Activated CD4-positive, alpha-beta T cell treated with anti-CD3 and anti-CD28 coated beads, Interleukin-2, amount 10 ng/mL, durations not matched to agents 7 days and 5 days (primary cell): Measurements from ENCODE around the gene ZNF675. TPM values are rescaled to one million over a fixed set of nuclear protein-coding genes. Genes with fewer than 3 reads are reported as not detected.
A peak's percentile ranks its signal among the peaks of the same experiment; 100 is the strongest.
"Not testable (repeated sequence)": the region's sequence is repeated elsewhere in the genome, so short reads cannot be mapped to it uniquely, and the experiment has no call there.

Source experiments
- CTCF ChIA-PET: fragments of 350-600 bp; sonication (Branson Sonifier 250); formaldehyde crosslinking; loops from one replicate; lab custom pipeline; 2021; ENCODE audit warnings: antibody characterized with exemption; lab: Charles Lee
- POLR2A ChIA-PET: fragments of 350-600 bp; sonication (Branson Sonifier 250); formaldehyde crosslinking; loops from one replicate; lab custom pipeline; 2021; ENCODE audit warnings: antibody characterized with exemption; lab: Charles Lee
- DNase-seq: peaks from one replicate; pipeline ENCODE4 v3.0.0-alpha.2; 2020
- H3K27ac Mint-ChIP-seq: one replicate; pipeline ENCODE4 v1.8.0; 2021; ENCODE audit warnings: mild to moderate bottlenecking, moderate library complexity, mixed read lengths
- H3K27me3 Mint-ChIP-seq: one replicate; pipeline ENCODE4 v1.8.0; 2021; ENCODE audit warnings: mixed read lengths
- H3K36me3 Mint-ChIP-seq: one replicate; pipeline ENCODE4 v1.8.0; 2021; ENCODE audit warnings: low read depth, mixed read lengths
- H3K4me1 Mint-ChIP-seq: one replicate; pipeline ENCODE4 v1.8.0; 2021; ENCODE audit warnings: mixed read lengths
- H3K4me3 Mint-ChIP-seq: one replicate; pipeline ENCODE4 v1.8.0; 2021; ENCODE audit warnings: mild to moderate bottlenecking, moderate library complexity, mixed read lengths
- H3K9me3 Mint-ChIP-seq: one replicate; pipeline ENCODE4 v1.8.0; 2021; ENCODE audit warnings: mixed read lengths
- total RNA-seq, 2 experiments: library from RNA; stranded (reverse); gene quantifications; one replicate each; pipeline ENCODE4 v1.2.3, GENCODE V29; 2021

ZNF675 gene
- total RNA-seq, result 10 to 100 TPM; 20.9 to 25.5 TPM

DNA sequence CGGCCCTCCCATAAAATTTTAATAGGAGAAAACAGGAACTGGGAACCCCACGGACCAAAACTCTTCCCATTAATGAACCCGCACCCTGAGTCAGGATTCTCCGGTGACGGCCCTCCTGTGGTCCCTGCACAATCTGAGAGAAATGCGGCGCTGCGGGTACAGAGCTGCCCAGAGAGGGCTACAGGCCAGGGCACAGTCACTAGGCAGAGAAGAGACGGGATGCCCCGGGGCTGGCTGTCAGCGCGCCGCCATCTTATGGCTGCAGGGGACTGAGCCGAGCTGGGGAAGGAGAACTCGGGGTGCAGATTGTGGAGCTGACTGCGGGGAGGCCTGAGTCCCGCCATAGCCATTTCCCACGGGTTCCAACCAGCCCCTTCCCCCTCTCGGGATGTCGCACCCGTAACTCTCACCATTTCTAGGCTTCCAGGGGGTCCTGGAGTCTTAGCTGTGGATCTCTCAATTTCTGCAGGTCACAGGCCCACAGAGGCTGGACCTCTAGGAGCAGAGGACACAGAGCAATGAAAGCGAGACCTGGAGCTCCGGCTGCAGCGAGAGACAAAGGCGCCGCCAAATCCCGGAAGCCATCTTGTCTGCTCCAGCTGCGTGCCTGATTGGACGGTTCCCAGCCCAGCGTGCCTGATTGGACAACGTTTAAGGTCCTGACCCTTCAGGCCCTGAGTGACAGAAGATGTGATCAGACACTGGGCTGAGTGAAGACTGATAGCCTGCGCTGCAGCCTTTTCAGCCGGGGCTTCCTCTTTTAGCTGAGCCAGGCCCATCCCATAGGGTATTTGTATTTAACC lies at the start of gene ZNF675:
Gene ZNF675, minus strand, starts transcription at position 592 of the 803 bp plus-strand sequence. Its CDS starts 179 bp downstream, at position 413.
- peak within 1 kb of the TSS; percentile 99 for H3K4me3 Mint-ChIP-seq
- H3K9me3 Mint-ChIP-seq, result peaks cover 32% of the 10 kb centered on the region
- no peaks in the 10 kb centered on the region for H3K27me3 Mint-ChIP-seq
- H3K4me1 Mint-ChIP-seq, result peaks cover 25% of the 10 kb centered on the region
- ChIA-PET CTCF (interaction anchor here (0.6 kb wide), 1 partner anchor 422 kb away, joined by 3 read pairs; no protein-coding TSS in a partner anchor), POLR2A (interaction anchor here (1.4 to 1.7 kb wide), 2 partner anchors 12 to 228 kb away, joined by 3 to 6 read pairs; partner anchors contain the start of gene ZNF726)
- peak within 1 kb of the TSS; percentile 99 for H3K27ac Mint-ChIP-seq
- peak; percentile 94 for DNase-seq
- peaks cover 43% of the 10 kb centered on the region for H3K36me3 Mint-ChIP-seq

DNA sequence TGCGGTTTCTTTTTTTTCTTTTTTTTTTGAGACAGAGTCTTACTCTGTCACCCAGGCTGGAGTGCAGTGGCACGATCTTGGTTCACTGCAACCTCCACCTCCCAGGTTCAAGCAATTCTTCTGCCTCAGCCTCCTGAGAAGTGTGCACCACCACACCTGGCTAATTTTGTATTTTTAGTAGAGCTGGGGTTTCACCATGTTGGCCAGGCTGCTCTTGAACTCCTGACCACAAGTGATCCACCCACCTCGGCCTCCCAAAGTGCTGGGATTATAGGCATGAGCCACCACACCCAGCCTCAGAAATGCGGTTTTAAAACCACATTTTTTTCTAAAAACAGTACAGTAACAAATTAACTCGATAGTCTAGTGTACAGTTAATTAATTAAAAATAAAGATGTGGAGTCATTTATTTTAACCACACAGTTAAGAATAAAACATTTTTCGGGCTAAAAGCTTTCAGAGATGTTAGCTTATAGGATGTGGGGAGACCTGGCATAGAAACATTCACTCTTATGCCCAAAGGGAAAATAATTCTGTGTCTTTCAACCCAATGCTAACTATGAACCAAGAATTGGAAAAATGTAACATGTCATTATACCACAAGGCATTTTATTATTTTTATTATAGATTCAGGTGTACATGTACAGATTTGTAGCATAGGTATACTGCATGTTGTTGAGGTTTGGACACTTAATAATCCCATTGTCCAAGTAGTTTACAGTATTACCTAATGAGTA lies 43.9 kb upstream of the ZNF675 start:
- H3K27me3 Mint-ChIP-seq, POLR2A ChIA-PET: not testable (repeated sequence)

DNA sequence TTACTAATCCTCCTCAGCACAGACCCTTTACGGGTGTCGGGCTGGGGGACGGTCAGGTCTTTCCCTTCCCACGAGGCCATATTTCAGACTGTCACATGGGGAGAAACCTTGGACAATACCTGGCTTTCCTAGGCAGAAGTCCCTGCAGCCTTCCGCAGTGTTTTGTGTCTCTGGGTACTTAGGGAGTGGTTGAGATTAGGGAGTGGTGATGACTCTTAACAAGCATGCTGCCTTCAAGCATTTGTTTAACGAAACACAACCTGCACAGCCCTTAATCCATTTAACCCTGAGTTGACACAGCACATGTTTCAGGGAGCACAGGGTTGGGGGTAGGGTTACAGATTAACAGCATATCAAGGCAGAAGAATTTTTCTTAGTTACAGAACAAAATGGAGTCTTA lies 37.1 kb upstream of the ZNF675 start:
- DNase-seq, POLR2A ChIA-PET, H3K4me3 Mint-ChIP-seq, CTCF ChIA-PET, H3K4me1 Mint-ChIP-seq, H3K27me3 Mint-ChIP-seq, H3K27ac Mint-ChIP-seq, H3K36me3 Mint-ChIP-seq: not testable (repeated sequence)
- H3K9me3 Mint-ChIP-seq, result peaks cover 10% of the 10 kb centered on the region

More for the DNA sequence above, 43.9 kb upstream of the ZNF675 start:
- H3K27ac Mint-ChIP-seq, H3K4me3 Mint-ChIP-seq, H3K36me3 Mint-ChIP-seq, DNase-seq, CTCF ChIA-PET, H3K4me1 Mint-ChIP-seq: not testable (repeated sequence)
- H3K9me3 Mint-ChIP-seq, result peaks cover 22% of the 10 kb centered on the region

DNA sequence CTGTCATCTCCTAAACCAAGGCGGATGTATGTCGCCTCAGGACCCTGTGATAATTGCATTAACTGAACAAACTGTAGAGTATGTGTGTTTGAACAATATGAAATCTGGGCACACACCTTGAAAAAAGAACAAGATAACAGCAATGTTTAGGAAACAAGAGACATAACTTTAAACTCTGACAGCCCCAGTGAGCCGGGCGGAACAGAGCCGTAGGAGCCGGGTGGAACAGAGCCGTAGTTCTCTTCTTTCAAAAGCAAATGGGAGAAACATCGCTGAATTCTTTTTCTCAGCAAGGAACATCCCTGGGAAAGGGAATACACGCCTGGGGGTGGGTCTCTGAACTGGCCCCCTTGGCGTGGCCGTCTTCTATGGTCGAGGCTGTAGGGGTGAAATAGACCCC lies 31.8 kb upstream of the ZNF675 start:
- H3K27ac Mint-ChIP-seq, result no peak overlapping the region
- peaks cover 3% of the 10 kb centered on the region for H3K27me3 Mint-ChIP-seq
- POLR2A ChIA-PET, result no interaction called here
- peaks cover 2% of the 10 kb centered on the region for H3K4me1 Mint-ChIP-seq
- H3K9me3 Mint-ChIP-seq, result peaks cover 9% of the 10 kb centered on the region
- CTCF ChIA-PET, result no interaction called here
- H3K36me3 Mint-ChIP-seq, result no peaks in the 10 kb centered on the region
- H3K4me3 Mint-ChIP-seq, result no peak overlapping the region
- no peak for DNase-seq

DNA sequence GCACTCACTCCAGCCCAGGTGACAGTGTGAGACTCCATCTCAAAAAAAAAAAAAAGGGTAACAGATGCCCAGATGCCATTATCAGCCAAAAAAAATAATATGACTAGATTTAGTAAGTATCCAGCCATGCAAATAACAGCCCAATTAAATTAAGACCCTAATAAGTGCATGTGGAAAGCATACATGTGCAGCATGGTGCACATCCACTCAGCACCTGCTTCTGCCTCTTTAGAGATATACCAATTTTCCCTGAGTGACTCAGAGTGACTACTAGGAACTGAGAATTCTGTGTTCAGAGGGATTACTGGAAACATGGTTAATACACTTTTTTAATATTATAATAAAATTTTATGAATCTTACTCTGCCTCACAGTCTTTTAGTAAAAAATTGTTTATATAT lies 29.8 kb upstream of the ZNF675 start:
- Mint-ChIP-seq H3K27ac (no peak overlapping the region), H3K9me3 (peaks cover 9% of the 10 kb centered on the region), H3K4me1 (peaks cover 2% of the 10 kb centered on the region), H3K27me3 (peaks cover 3% of the 10 kb centered on the region), H3K4me3 (no peak overlapping the region), H3K36me3 (no peaks in the 10 kb centered on the region)
- DNase-seq, result no peak
- POLR2A ChIA-PET, result no interaction called here
- CTCF ChIA-PET, result no interaction called here

DNA sequence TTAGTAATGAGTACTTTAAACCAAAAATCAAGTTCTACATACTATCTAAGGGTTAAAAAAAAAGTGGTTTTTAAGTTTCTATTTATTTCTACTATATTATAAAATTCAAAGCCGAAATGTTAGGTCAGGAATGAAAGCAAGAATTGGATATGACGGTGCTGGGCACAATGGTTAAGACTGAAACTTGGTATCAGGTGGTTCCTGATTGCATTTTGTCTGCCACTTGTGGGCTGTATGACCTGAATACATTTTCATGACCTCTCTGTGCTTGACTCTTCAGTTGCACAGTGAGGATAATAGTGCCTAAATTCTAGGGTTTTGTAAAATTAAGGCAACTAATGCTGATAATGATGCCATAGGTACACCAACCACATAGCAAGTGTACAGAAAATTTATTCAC lies 22.3 kb upstream of the ZNF675 start:
- Mint-ChIP-seq H3K36me3 (no peaks in the 10 kb centered on the region), H3K4me1 (no peaks in the 10 kb centered on the region), H3K27ac (no peak overlapping the region), H3K9me3 (peaks cover 16% of the 10 kb centered on the region), H3K4me3 (no peak overlapping the region), H3K27me3 (no peaks in the 10 kb centered on the region)
- CTCF ChIA-PET, result interaction anchor here (0.7 kb wide), 1 partner anchor 142 kb away, joined by 3 read pairs; no protein-coding TSS in a partner anchor
- DNase-seq, result no peak
- POLR2A ChIA-PET, result no interaction called here

DNA sequence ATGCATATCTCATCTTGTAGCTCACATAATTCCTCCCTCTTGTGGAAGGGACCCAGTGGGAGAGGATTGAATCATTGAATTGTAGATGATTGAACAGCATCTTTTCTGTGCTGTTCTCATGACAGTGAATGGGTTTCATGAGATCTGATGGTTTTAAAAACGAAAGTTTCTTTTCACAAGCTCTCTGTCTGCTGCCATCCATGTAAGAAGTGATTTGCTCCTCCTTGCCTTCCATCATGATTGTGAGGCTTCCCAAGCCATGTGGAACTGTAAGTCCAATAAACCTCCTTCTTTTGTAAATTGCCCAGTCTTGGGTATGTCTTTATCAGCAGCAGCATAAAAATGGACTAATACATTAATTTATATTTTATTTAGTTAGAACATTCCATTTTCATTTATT lies 19.6 kb upstream of the ZNF675 start:
- ChIA-PET CTCF (no interaction called here), POLR2A (no interaction called here)

DNA sequence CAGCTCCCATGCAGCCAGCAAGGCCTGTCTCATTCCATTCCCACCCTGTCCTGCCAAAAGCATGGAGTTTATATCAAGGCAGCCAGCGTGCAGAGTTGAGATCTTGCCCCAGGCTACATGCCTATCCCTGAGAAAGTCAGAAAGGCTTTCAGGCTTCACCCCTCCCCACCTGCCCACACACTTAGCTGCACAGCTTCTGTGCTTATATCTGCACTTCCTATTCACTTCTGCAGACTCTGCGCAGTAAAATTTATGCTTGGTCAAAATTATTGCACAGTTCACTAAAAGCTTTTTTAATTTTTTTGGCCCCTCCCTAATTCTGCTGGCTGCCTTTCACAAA lies 12.5 kb upstream of the ZNF675 start:
- POLR2A ChIA-PET, result no interaction called here
- CTCF ChIA-PET, result no interaction called here
- no peak for DNase-seq

More for the DNA sequence above, 19.6 kb upstream of the ZNF675 start:
- Mint-ChIP-seq H3K27ac (no peak overlapping the region), H3K9me3 (peaks cover 28% of the 10 kb centered on the region), H3K36me3 (no peaks in the 10 kb centered on the region), H3K27me3 (no peaks in the 10 kb centered on the region), H3K4me1 (no peaks in the 10 kb centered on the region), H3K4me3 (no peak overlapping the region)
- no peak for DNase-seq

DNA sequence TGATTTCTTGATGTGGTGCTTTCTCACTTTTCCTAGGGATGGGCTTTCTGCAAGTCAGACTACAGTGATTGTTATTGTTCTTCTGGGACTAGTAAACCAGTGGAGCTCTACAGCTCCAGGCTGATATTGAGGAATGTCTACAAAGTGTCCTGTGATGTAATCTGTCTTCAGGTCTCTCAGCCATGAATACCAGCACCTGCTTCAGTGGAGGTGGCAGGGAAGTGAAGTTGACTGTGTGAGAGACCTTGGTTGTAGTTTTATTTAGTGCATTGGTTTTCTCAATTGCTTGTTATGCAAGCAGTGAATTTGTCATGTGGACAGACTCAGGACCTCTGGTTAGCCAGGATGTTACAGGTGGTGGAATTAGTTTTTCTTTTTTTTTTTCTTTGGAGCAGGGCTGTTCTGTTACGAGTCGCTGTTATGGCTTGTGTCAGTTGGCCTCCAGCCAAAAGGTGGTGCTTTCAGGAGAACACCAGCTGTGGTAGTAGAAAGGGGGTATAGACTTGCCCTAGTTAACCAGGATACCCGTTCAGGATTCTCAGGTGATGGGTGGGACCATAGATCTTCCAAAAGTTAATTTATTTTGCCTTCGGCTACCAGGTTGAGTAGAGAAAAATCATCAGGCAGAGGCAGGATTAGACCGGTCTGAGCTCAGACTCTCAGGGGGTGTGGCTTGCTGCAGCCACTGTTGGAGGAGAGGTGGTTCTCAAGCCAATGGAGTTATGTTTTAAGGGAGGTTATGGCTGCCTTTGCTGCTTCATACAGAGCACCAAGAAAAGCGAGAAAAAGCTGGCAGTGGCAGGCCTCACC lies 11.9 kb upstream of the ZNF675 start:
- DNase-seq, result no peak
- CTCF ChIA-PET, result no interaction called here
- no peak overlapping the region for H3K27ac Mint-ChIP-seq
- H3K36me3 Mint-ChIP-seq, result no peaks in the 10 kb centered on the region
- no peaks in the 10 kb centered on the region for H3K27me3 Mint-ChIP-seq
- H3K9me3 Mint-ChIP-seq, result peaks cover 41% of the 10 kb centered on the region
- no peaks in the 10 kb centered on the region for H3K4me1 Mint-ChIP-seq
- no peak overlapping the region for H3K4me3 Mint-ChIP-seq
- POLR2A ChIA-PET, result interaction anchor here (0.7 kb wide), 1 partner anchor 12 kb away, joined by 3 read pairs; the partner anchor contains the start of gene ZNF675

More for the DNA sequence above, 12.5 kb upstream of the ZNF675 start:
- Mint-ChIP-seq H3K9me3 (peaks cover 42% of the 10 kb centered on the region), H3K27me3 (no peaks in the 10 kb centered on the region), H3K4me1 (no peaks in the 10 kb centered on the region), H3K4me3 (no peak overlapping the region), H3K36me3 (no peaks in the 10 kb centered on the region), H3K27ac (no peak overlapping the region)

DNA sequence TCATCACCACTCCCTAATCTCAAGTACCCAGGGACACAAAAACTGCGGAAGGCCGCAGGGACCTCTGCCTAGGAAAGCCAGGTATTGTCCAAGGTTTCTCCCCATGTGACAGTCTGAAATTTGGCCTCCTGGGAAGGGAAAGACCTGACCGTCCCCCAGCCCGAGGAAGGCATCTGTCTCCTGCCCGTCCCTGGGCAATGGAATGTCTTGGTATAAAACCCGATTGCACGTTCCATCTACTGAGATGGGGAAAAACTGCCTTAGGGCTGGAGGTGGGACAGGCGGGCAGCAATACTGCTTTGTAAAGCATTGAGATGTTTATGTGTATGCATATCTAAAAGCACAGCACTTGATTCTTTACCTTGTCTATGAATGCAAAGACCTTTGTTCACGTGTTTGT lies 5.9 kb upstream of the ZNF675 start:
- H3K36me3 Mint-ChIP-seq, DNase-seq, H3K4me1 Mint-ChIP-seq, H3K4me3 Mint-ChIP-seq, H3K27ac Mint-ChIP-seq, POLR2A ChIA-PET, H3K27me3 Mint-ChIP-seq, CTCF ChIA-PET: not testable (repeated sequence)
- H3K9me3 Mint-ChIP-seq, result peaks cover 21% of the 10 kb centered on the region

DNA sequence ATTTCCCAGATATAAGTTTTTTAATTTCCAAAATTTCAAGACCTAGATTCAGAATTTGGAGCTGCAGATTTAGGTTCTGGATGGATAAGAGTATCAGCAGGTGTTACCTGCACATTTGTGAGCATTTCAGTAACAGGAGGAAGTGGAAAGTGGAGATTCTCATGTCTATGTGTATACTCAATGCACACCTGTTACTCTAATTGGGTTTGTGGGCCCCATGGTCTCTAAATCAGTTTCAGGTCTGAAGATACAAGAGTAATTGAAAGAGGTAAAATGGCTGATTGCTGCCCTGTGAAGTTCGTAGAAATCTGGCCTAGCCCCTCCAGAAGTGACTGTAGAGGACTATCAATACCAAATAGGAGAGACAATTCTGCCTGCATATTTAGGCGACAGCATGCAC lies 13.9 kb downstream of the ZNF675 start:
- no peak overlapping the region for H3K4me3 Mint-ChIP-seq
- no peaks in the 10 kb centered on the region for H3K4me1 Mint-ChIP-seq
- CTCF ChIA-PET, result no interaction called here
- no peaks in the 10 kb centered on the region for H3K27me3 Mint-ChIP-seq
- H3K9me3 Mint-ChIP-seq, result peaks cover 54% of the 10 kb centered on the region
- H3K36me3 Mint-ChIP-seq, result peaks cover 84% of the 10 kb centered on the region
- POLR2A ChIA-PET, result no interaction called here
- H3K27ac Mint-ChIP-seq, result no peak overlapping the region
- no peak for DNase-seq

DNA sequence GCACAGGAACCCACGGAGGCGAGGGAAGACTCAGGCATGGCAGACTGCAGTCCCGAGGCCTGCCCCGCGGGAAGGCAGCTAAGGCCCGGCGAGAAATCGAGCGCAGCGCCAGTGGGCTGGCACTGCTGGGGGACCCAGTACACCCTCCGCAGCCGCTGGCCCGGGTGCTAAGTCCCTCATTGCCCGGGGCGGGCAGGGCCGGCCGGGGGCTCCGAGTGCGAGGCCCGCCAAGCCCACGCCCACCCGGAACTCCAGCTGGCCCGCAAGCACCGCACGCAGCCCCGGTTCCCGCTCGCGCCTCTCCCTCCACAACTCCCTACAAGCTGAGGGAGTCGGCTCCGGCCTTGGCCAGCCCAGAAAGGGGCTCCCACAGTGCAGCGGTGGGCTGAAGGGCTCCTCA lies 18.4 kb downstream of the ZNF675 start:
- H3K27ac Mint-ChIP-seq, DNase-seq, POLR2A ChIA-PET, H3K27me3 Mint-ChIP-seq, H3K4me3 Mint-ChIP-seq, H3K4me1 Mint-ChIP-seq: not testable (repeated sequence)
- CTCF ChIA-PET, result interaction anchor here (1.0 kb wide), 1 partner anchor 156 kb away, joined by 3 read pairs; no protein-coding TSS in a partner anchor
- Mint-ChIP-seq H3K36me3 (peaks cover 88% of the 10 kb centered on the region), H3K9me3 (peaks cover 61% of the 10 kb centered on the region)
